T-cell (primary cell): ENCODE data around the gene SPAG4. TPM values are rescaled to one million over a fixed set of nuclear protein-coding genes. Genes with fewer than 3 reads are reported as not detected.

Experiments
- ATAC-seq, 4 experiments: fragments of 200-7000 bp in 3 of 4; fragments of 150-1000 bp in 1 of 4; cut with Tn5 transposase; replicated peaks in 1 of 4; 1 replicate in 3 of 4; 2 replicates in 1 of 4; pipeline ENCODE4 v1.10.0; 2021; ENCODE audit warnings: moderate library complexity in 3 of 4, mild to moderate bottlenecking in 2 of 4, moderate number of reproducible peaks in 1 of 4
- CTCF ChIA-PET, 2 donors: fragments of 300-600 bp; sonication (Branson Sonifier 250); formaldehyde crosslinking; loops; one replicate each; lab custom pipeline; 2022; ENCODE audit warnings: antibody characterized with exemption in 2 of 2; lab: Charles Lee
- POLR2A ChIA-PET, 2 donors: fragments of 300-600 bp; sonication (Branson Sonifier 250); formaldehyde crosslinking; loops; one replicate each; lab custom pipeline; 2022; ENCODE audit warnings: antibody characterized with exemption in 2 of 2; lab: Charles Lee
- DNase-seq, 35 experiments: peaks; one replicate each; pipeline versions ENCODE4 v3.0.0 to v3.0.0-alpha.2; 2013 to 2023
- H3K27ac ChIP-seq: one replicate; pipeline ENCODE4 v1.5.1; 2013; ENCODE audit warnings: low read length
- H3K27me3 ChIP-seq, 2 experiments: replicated peaks in 1 of 2; 1 replicate in 1 of 2; 2 replicates in 1 of 2; pipeline versions ENCODE4 v1.6.1 to v1.7.0; 2013; ENCODE audit warnings: low read length in 1 of 2, mixed read lengths in 1 of 2; ENCODE audit not compliant: control insufficient read depth in 2 of 2, insufficient read depth in 2 of 2; ENCODE audit errors: extremely low read depth in 1 of 2
- H3K36me3 ChIP-seq, 2 donors: 1 replicate in 1 of 2; 2 replicates in 1 of 2; pipeline versions ENCODE4 v1.6.1 to v1.7.0; 2013; ENCODE audit warnings: low read length in 1 of 2; ENCODE audit not compliant: control insufficient read depth in 2 of 2, insufficient read depth in 1 of 2; ENCODE audit errors: extremely low read depth in 1 of 2
- H3K4me1 ChIP-seq, 2 experiments: 1 replicate in 1 of 2; 2 replicates in 1 of 2; pipeline versions ENCODE4 v1.6.1 to v1.7.0; 2013; ENCODE audit warnings: low read length in 2 of 2, mixed read lengths in 1 of 2; ENCODE audit not compliant: insufficient read depth in 2 of 2, control insufficient read depth in 1 of 2; ENCODE audit errors: extremely low read depth in 1 of 2
- H3K4me3 ChIP-seq, 2 donors: 1 replicate in 1 of 2; 2 replicates in 1 of 2; pipeline versions ENCODE4 v1.5.1 to v1.7.0; 2013; ENCODE audit warnings: mild to moderate bottlenecking in 2 of 2, low read length in 1 of 2, moderate library complexity in 1 of 2; ENCODE audit not compliant: control insufficient read depth in 1 of 2; ENCODE audit errors: extremely low read depth in 1 of 2
- H3K9me3 ChIP-seq: 2 replicates; pipeline ENCODE4 v1.7.0; 2013
- H3K27ac Mint-ChIP-seq, 2 donors: one replicate each; pipeline ENCODE4 v1.8.0; 2020 to 2021; ENCODE audit warnings: mild to moderate bottlenecking in 2 of 2, mixed read lengths in 2 of 2
- H3K27me3 Mint-ChIP-seq, 2 donors: one replicate each; pipeline ENCODE4 v1.8.0; 2021 to 2022; ENCODE audit warnings: mixed read lengths in 2 of 2
- H3K36me3 Mint-ChIP-seq: one replicate; pipeline ENCODE4 v1.8.0; 2021; ENCODE audit warnings: mixed read lengths
- H3K4me1 Mint-ChIP-seq, 3 donors: one replicate each; pipeline ENCODE4 v1.8.0; 2020 to 2022; ENCODE audit warnings: mixed read lengths in 3 of 3, mild to moderate bottlenecking in 1 of 3
- H3K4me3 Mint-ChIP-seq, 3 donors: one replicate each; pipeline ENCODE4 v1.8.0; 2020 to 2022; ENCODE audit warnings: mild to moderate bottlenecking in 3 of 3, mixed read lengths in 3 of 3, moderate library complexity in 3 of 3
- H3K9me3 Mint-ChIP-seq, 3 donors: one replicate each; pipeline ENCODE4 v1.8.0; 2020 to 2022; ENCODE audit warnings: mixed read lengths in 3 of 3
- WGBS: methylation state at CpG from one replicate; pipeline ENCODE4 v1.1.5; 2013; ENCODE audit warnings: missing lambda C conversion rate; ENCODE audit not compliant: insufficient coverage; 5-methylcytosine and 5-hydroxymethylcytosine counted together
- total RNA-seq, 35 experiments: library from RNA in 6 of 35; stranded (reverse) in 6 of 35; fragments of 120-200 nt in 1 of 35; gene quantifications; one replicate each; pipeline versions ENCODE4 v1.2.1 to v1.2.4 and lab custom pipeline; 2013 to 2026

Gene SPAG4
- total RNA-seq, 5 donors from 2014 or later (not counting 1 experiment from before 2014, with no cell fraction given): 0.76 to 26.4 (median 1.2) TPM

DNA sequence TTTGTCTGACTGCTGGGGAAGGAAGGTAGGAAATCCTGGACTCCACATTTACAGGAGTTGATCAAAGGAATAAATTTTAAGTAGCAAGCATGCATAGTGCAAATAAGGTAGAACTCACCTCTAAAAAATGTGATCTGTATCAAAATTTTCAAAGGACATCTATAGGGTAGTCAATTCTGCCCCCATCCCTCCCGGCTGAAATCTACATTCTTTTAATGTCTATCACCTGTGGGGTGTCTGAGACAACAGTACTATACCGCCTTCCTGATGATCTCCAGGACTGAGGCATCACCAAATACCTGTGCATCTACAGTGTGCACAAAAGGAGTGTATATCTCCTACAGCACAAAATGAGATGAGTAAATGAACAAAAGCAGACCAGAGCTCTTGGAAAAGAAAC, 29.2 kb downstream of the SPAG4 start:
- Mint-ChIP-seq H3K36me3 (peaks cover 8% of the 10 kb centered on the region), H3K27ac (peak overlapping the region in 1 of 2 donors; percentile 49), H3K4me1 (peaks cover 78 to 89% (median 89%) of the 10 kb centered on the region in 3 donors), H3K27me3 (no peaks in the 10 kb centered on the region), H3K4me3 (no peak overlapping the region), H3K9me3 (no peaks in the 10 kb centered on the region)
- peaks cover 0 to 9% of the 10 kb centered on the region in 2 experiments for H3K4me1 ChIP-seq
- H3K27ac ChIP-seq: no peak overlapping the region
- no peak for ATAC-seq
- no peaks in the 10 kb centered on the region for H3K36me3 ChIP-seq
- H3K9me3 ChIP-seq: no peaks in the 10 kb centered on the region
- ChIA-PET CTCF (interaction anchor here (0.5 to 1.1 kb wide), 3 partner anchors 8 to 162 kb away, joined by 3 to 7 read pairs (median 4); no protein-coding TSS in a partner anchor), POLR2A (interaction anchor here (0.5 to 0.7 kb wide), 4 partner anchors 18 to 104 kb away, joined by 3 to 7 read pairs (median 4); no protein-coding TSS in a partner anchor)
- no peak for DNase-seq
- H3K27me3 ChIP-seq: no peaks in the 10 kb centered on the region
- 100% methylated on average over 1 of the region's 2 CpGs for WGBS
- H3K4me3 ChIP-seq: no peak overlapping the region

DNA sequence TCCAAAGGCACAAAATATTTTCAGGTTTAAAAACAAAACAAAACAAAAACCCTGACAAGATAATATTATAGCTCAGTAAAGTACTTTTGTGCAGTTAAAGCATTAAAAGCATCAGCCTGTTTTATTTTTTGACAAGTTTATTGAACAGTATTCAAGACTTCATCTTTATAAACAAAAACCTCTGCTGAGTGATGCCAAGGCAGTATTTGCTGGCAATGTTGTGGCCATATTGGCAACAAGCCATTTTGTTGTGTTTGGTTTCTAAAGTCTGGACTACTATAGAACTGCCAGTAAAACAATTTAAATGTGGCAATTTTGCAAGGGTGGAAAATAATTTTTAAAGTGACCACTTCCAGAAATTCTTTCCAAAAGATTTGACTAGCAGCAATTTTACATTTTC, 33.2 kb downstream of the SPAG4 start:
- H3K4me1 ChIP-seq: peaks cover 2 to 18% of the 10 kb centered on the region in 2 experiments
- Mint-ChIP-seq H3K27ac (peak overlapping the region; percentile 40 to 71), H3K4me1 (peaks cover 59 to 75% (median 74%) of the 10 kb centered on the region in 3 donors), H3K9me3 (no peaks in the 10 kb centered on the region), H3K4me3 (no peak overlapping the region), H3K27me3 (no peaks in the 10 kb centered on the region), H3K36me3 (peaks cover 19% of the 10 kb centered on the region)
- no peak overlapping the region for H3K27ac ChIP-seq
- POLR2A ChIA-PET: interaction anchor here in 1 of 2 donors (0.5 to 0.6 kb wide), 4 partner anchors 8 to 943 kb away, joined by 3 to 4 read pairs (median 3); no protein-coding TSS in a partner anchor
- H3K9me3 ChIP-seq: no peaks in the 10 kb centered on the region
- no peak overlapping the region for H3K4me3 ChIP-seq
- CTCF ChIA-PET: interaction anchor here in 1 of 2 donors (0.5 to 1.6 kb wide), 3 partner anchors 29 to 51 kb away, joined by 3 to 5 read pairs (median 3); partner anchors contain the start of gene ROMO1
- H3K36me3 ChIP-seq: peaks cover 5 to 31% of the 10 kb centered on the region in 2 donors
- no peak for ATAC-seq
- no peak for DNase-seq
- H3K27me3 ChIP-seq: no peaks in the 10 kb centered on the region

- H3K4me3 ChIP-seq: no peak overlapping the region
- no peaks in the 10 kb centered on the region for H3K27me3 Mint-ChIP-seq
- ChIA-PET CTCF (no interaction called here), POLR2A (no interaction called here)
- no peaks in the 10 kb centered on the region for H3K9me3 ChIP-seq
- peaks cover 41 to 57% (median 57%) of the 10 kb centered on the region in 3 donors for H3K4me1 Mint-ChIP-seq
- no peak for DNase-seq
- no peak overlapping the region for H3K27ac Mint-ChIP-seq
- no peak overlapping the region for H3K27ac ChIP-seq
- peaks cover 19% of the 10 kb centered on the region for H3K36me3 Mint-ChIP-seq
- no peak overlapping the region for H3K4me3 Mint-ChIP-seq
- no CpG with 5 or more reads among the region's 3 CpGs for WGBS
- no peaks in the 10 kb centered on the region for H3K9me3 Mint-ChIP-seq
- no peak for ATAC-seq
- H3K36me3 ChIP-seq: peaks cover 9 to 47% of the 10 kb centered on the region in 2 donors
- peaks cover 2 to 25% of the 10 kb centered on the region in 2 experiments for H3K4me1 ChIP-seq
- H3K27me3 ChIP-seq: no peaks in the 10 kb centered on the region
These were observed 35.0 kb downstream of the SPAG4 start for GRCh38 chr20:35650632-35651031.

DNA sequence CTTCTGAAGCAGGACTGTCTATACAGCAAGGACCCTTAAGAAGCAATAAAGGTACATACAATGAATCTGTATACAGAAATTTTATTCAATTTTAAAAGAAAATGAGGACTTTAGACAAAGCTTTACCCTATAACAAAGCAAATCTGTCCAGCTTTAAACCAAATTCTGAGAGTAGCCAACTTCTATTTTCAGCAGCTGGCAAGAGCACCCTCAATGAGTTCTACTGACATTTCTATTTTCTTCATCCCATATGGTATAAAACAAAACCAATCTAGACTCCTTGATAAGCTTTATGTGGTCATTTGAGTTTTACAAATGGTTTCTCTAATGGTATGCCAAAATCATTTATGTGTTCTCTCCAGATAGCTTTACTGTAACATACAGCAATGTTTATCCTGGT, 36.3 kb downstream of the SPAG4 start:
- H3K4me3 ChIP-seq: no peak overlapping the region
- peaks cover 9 to 53% of the 10 kb centered on the region in 2 donors for H3K36me3 ChIP-seq
- H3K27me3 ChIP-seq: no peaks in the 10 kb centered on the region

GRCh38 chr20:35652641-35653429, 37.2 kb downstream of the SPAG4 start:
- H3K27ac Mint-ChIP-seq: no peak overlapping the region
- DNase-seq (no peak), ATAC-seq (no peak)
- H3K4me3 Mint-ChIP-seq: no peak overlapping the region
- peaks cover 9 to 53% of the 10 kb centered on the region in 2 donors for H3K36me3 ChIP-seq
- peaks cover 23% of the 10 kb centered on the region for H3K36me3 Mint-ChIP-seq
- ChIA-PET CTCF (no interaction called here), POLR2A (interaction anchor here in 1 of 2 donors (0.9 kb wide), 1 partner anchor 8 kb away, joined by 4 read pairs; no protein-coding TSS in a partner anchor)
- peaks cover 47 to 61% (median 57%) of the 10 kb centered on the region in 3 donors for H3K4me1 Mint-ChIP-seq
- no peaks in the 10 kb centered on the region for H3K27me3 ChIP-seq
- H3K4me3 ChIP-seq: no peak overlapping the region
- peaks cover 9 to 28% of the 10 kb centered on the region in 2 experiments for H3K4me1 ChIP-seq
- no peaks in the 10 kb centered on the region for H3K9me3 ChIP-seq
- 97% methylated on average over 8 of the region's 13 CpGs for WGBS
- H3K27me3 Mint-ChIP-seq: no peaks in the 10 kb centered on the region
- H3K27ac ChIP-seq: no peak overlapping the region
- no peaks in the 10 kb centered on the region for H3K9me3 Mint-ChIP-seq

More for the DNA sequence above, 36.3 kb downstream of the SPAG4 start:
- no peaks in the 10 kb centered on the region for H3K27me3 Mint-ChIP-seq
- no peaks in the 10 kb centered on the region for H3K9me3 Mint-ChIP-seq
- ChIA-PET CTCF (interaction anchor here in 1 of 2 donors (0.7 to 1.0 kb wide), 3 partner anchors 17 to 33 kb away, joined by 3 to 4 read pairs (median 4); no protein-coding TSS in a partner anchor), POLR2A (interaction anchor here in 1 of 2 donors (0.5 to 0.9 kb wide), 2 partner anchors 8 to 45 kb away, joined by 4 to 5 read pairs; no protein-coding TSS in a partner anchor)
- no peak overlapping the region for H3K4me3 Mint-ChIP-seq
- Histone ChIP-seq H3K4me1 (peaks cover 2 to 22% of the 10 kb centered on the region in 2 experiments), H3K9me3 (no peaks in the 10 kb centered on the region), H3K27ac (no peak overlapping the region)
- H3K27ac Mint-ChIP-seq: no peak overlapping the region
- no peak for DNase-seq
- no peak for ATAC-seq
- peaks cover 40 to 59% (median 54%) of the 10 kb centered on the region in 3 donors for H3K4me1 Mint-ChIP-seq
- peaks cover 19% of the 10 kb centered on the region for H3K36me3 Mint-ChIP-seq

- Histone ChIP-seq H3K27me3 (no peaks in the 10 kb centered on the region), H3K4me1 (peaks cover 9 to 31% of the 10 kb centered on the region in 2 experiments), H3K9me3 (no peaks in the 10 kb centered on the region), H3K27ac (no peak overlapping the region), H3K36me3 (peaks cover 9 to 53% of the 10 kb centered on the region in 2 donors), H3K4me3 (no peak overlapping the region)
- H3K9me3 Mint-ChIP-seq: no peaks in the 10 kb centered on the region
- CTCF ChIA-PET: no interaction called here
- ATAC-seq (no peak), DNase-seq (no peak)
- H3K4me1 Mint-ChIP-seq: peaks cover 45 to 60% (median 56%) of the 10 kb centered on the region in 3 donors
- H3K36me3 Mint-ChIP-seq: peaks cover 21% of the 10 kb centered on the region
- H3K27ac Mint-ChIP-seq: no peak overlapping the region
- H3K4me3 Mint-ChIP-seq: no peak overlapping the region
- 100% methylated on average over 3 of the region's 3 CpGs for whole genome bisulfite sequencing
- no peaks in the 10 kb centered on the region for H3K27me3 Mint-ChIP-seq
- POLR2A ChIA-PET: interaction anchor here in 1 of 2 donors (0.6 kb wide), 1 partner anchor 25 kb away, joined by 5 read pairs; no protein-coding TSS in a partner anchor
These were observed 37.8 kb downstream of the SPAG4 start for GRCh38 chr20:35653430-35653734.
